GM23338 (cell line): ENCODE results near the gene CDH4.
"Not testable (repeated sequence)": the region's sequence is repeated elsewhere in the genome, so short reads cannot be mapped to it uniquely, and the experiment has no call there.

Experiments used
- CREB1 ChIP-seq: fragments of 250-450 bp; sonication (Bioruptor Pico); IDR thresholded peaks from 2 replicates; pipeline ENCODE4 v1.5.0; 2020; ENCODE audit warnings: low read depth, mild to moderate bottlenecking, moderate library complexity
- CTCF ChIP-seq, 2 experiments: fragments of 200-600 bp in 1 of 2; sonication (generic) in 1 of 2; conservative IDR thresholded peaks; 2 replicates each; pipeline versions ENCODE4 v1.5.1 to v1.6.1; 2016 to 2017; ENCODE audit warnings: antibody characterized with exemption in 2 of 2, low read depth in 2 of 2, mild to moderate bottlenecking in 2 of 2, moderate library complexity in 1 of 2
- ETS1 ChIP-seq: IDR thresholded peaks from 2 replicates; pipeline ENCODE4 v1.6.1; 2016; ENCODE audit warnings: antibody characterized with exemption
- EZH2 ChIP-seq: fragments of 200-600 bp; sonication (generic); IDR thresholded peaks from one replicate; pipeline ENCODE4 v1.8.0; 2017; ENCODE audit warnings: antibody characterized with exemption, mild to moderate bottlenecking, low read depth; ENCODE audit not compliant: unreplicated experiment
- EZH2phosphoT487 ChIP-seq: fragments of 200-600 bp; sonication (generic); IDR thresholded peaks from one replicate; pipeline ENCODE4 v1.8.1; 2018; ENCODE audit warnings: antibody characterized with exemption; ENCODE audit not compliant: unreplicated experiment
- JUNB ChIP-seq: IDR thresholded peaks from one replicate; pipeline ENCODE4 v1.6.1; 2016; ENCODE audit warnings: antibody characterized with exemption; ENCODE audit not compliant: unreplicated experiment
- NANOG ChIP-seq: IDR thresholded peaks from 2 replicates; pipeline ENCODE4 v1.6.1; 2016; ENCODE audit warnings: antibody characterized with exemption, borderline replicate concordance
- POLR2AphosphoS5 ChIP-seq: IDR thresholded peaks from 2 replicates; pipeline ENCODE4 v1.6.1; 2016; ENCODE audit warnings: antibody characterized with exemption, low read depth
- REST ChIP-seq: IDR thresholded peaks from one replicate; pipeline ENCODE4 v1.6.1; 2018; ENCODE audit warnings: antibody characterized with exemption; ENCODE audit not compliant: unreplicated experiment
- STAT1 ChIP-seq: IDR thresholded peaks from one replicate; pipeline ENCODE4 v1.6.1; 2016; ENCODE audit warnings: antibody characterized with exemption; ENCODE audit not compliant: unreplicated experiment
- ZNF114 ChIP-seq: fragments of 250-450 bp; sonication (Bioruptor Pico); IDR thresholded peaks from 2 replicates; pipeline ENCODE4 v1.5.0; 2020; ENCODE audit warnings: mild to moderate bottlenecking, moderate library complexity
- ZNF331 ChIP-seq: fragments of 250-450 bp; sonication (Bioruptor Pico); IDR thresholded peaks from 2 replicates; pipeline ENCODE4 v1.5.0; 2020; ENCODE audit warnings: low read depth, mild to moderate bottlenecking, moderate library complexity

- not testable (repeated sequence) for TF ChIP-seq STAT1; CTCF (conservative IDR thresholded peaks at IDR 0.05; ENCODE audit: low read depth in 2 of 2); POLR2AphosphoS5; JUNB; EZH2; NANOG; REST; EZH2phosphoT487; CREB1 (CRISPR knock-in tag); ZNF331 (CRISPR knock-in tag); ETS1; ZNF114 (CRISPR knock-in tag)
Measured at GRCh38 chr20:61273666-61274065, 21.6 kb downstream of the CDH4 start.
